ENCODE measurements around the gene PLAGL2. TPM values are rescaled to one million over a fixed set of nuclear protein-coding genes. Genes with fewer than 3 reads are reported as not detected.

The PLAGL2 gene
- total RNA-seq, 2 donors from 2014 or later, result 11.2 to 17.4 TPM

DNA sequence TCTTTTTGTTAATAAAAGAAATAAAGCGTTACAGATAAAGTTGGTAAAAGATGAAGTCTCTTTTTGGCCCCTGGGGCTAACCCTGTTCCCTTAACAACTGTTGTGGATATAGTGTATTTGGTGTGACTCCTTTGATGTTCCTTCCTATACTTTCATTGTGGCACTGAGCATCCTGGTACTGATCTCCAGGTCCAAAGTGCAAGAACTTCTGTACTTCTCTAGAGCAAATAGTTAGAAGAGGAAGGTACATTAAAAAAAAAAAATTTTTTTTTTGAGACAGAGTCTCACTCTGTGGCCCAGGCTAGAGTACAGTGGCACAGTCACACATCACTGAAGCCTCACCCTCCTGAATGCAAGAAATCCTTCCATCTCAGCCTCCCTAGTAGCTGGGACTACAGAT is 6.3 kb upstream of the PLAGL2 start:
- 93% methylated on average over 1 of the region's 1 CpG for WGBS
- H3K9me3 ChIP-seq, result no peaks in the 10 kb centered on the region
- H3K27ac ChIP-seq, result no peak overlapping the region
- H3K27me3 ChIP-seq (replicated peaks; ENCODE audit: insufficient read depth), result no peaks in the 10 kb centered on the region
- TF ChIP-seq POLR2A (IDR thresholded peaks at IDR 0.05) (no peak), POLR2AphosphoS5 (IDR thresholded peaks at IDR 0.05) (no peak)
- TF ChIP-seq, protein P1, sequence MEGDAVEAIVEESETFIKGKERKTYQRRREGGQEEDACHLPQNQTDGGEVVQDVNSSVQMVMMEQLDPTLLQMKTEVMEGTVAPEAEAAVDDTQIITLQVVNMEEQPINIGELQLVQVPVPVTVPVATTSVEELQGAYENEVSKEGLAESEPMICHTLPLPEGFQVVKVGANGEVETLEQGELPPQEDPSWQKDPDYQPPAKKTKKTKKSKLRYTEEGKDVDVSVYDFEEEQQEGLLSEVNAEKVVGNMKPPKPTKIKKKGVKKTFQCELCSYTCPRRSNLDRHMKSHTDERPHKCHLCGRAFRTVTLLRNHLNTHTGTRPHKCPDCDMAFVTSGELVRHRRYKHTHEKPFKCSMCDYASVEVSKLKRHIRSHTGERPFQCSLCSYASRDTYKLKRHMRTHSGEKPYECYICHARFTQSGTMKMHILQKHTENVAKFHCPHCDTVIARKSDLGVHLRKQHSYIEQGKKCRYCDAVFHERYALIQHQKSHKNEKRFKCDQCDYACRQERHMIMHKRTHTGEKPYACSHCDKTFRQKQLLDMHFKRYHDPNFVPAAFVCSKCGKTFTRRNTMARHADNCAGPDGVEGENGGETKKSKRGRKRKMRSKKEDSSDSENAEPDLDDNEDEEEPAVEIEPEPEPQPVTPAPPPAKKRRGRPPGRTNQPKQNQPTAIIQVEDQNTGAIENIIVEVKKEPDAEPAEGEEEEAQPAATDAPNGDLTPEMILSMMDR (IDR thresholded peaks at IDR 0.05), result no peak
- DNase-seq (ENCODE audit: low spot score), result no peak
- H3K4me3 ChIP-seq, result no peak overlapping the region
- intact Hi-C loops (cut with DNase I), result no loop called here
- H3K36me3 ChIP-seq, result no peaks in the 10 kb centered on the region
- no peaks in the 10 kb centered on the region for H3K4me1 ChIP-seq (replicated peaks)

DNA sequence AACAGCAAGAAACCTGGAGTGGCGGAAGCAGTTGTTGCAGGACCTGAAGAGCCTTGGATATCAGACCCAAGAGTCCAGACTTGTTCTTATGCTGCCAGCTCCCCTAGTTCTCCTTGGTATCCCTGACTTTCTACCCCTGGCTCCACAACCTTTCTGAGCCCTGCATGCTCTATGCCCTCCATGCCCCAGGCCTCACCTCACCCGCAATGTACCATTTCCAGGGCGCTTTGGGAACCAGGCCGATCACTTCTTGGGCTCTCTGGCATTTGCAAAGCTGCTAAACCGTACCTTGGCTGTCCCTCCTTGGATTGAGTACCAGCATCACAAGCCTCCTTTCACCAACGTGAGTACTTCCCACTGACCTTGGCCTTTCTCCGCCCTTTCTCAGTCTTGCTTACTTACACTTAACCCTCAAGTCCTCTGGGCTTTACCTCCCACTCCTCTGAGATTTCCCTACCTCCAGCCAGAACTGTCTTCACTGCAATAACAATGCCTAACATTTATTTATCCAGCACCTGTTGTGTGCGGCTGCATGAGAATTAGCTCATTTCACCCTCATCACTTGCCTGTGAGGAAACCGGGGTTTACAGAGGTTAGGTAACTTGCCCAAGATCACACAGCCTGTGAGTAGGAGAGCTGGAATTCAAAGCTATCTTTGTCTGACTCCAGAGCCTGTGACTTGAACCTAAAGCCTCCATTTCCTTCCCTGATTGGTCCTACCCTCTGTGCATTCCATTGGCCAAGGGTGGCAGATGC is 2.5 kb upstream of the PLAGL2 start:
- Histone ChIP-seq H3K4me3 (no peak overlapping the region), H3K27ac (no peak overlapping the region), H3K9me3 (no peaks in the 10 kb centered on the region), H3K36me3 (no peaks in the 10 kb centered on the region), H3K4me1 (replicated peaks) (peaks cover 14% of the 10 kb centered on the region), H3K27me3 (replicated peaks; ENCODE audit: insufficient read depth) (no peaks in the 10 kb centered on the region)
- intact Hi-C loops (cut with DNase I), result loop anchor here (10.0 kb wide), 2 partner anchors 105 to 275 kb away; partner anchors contain the start of gene TM9SF4
- no peak for TF ChIP-seq POLR2A (IDR thresholded peaks at IDR 0.05)
- TF ChIP-seq POLR2AphosphoS5 (IDR thresholded peaks at IDR 0.05), result no peak
- TF ChIP-seq, protein P1 (IDR thresholded peaks at IDR 0.05), result no peak
- no peak for DNase-seq (ENCODE audit: low spot score)
- 81% methylated on average over 9 of the region's 9 CpGs for WGBS

DNA sequence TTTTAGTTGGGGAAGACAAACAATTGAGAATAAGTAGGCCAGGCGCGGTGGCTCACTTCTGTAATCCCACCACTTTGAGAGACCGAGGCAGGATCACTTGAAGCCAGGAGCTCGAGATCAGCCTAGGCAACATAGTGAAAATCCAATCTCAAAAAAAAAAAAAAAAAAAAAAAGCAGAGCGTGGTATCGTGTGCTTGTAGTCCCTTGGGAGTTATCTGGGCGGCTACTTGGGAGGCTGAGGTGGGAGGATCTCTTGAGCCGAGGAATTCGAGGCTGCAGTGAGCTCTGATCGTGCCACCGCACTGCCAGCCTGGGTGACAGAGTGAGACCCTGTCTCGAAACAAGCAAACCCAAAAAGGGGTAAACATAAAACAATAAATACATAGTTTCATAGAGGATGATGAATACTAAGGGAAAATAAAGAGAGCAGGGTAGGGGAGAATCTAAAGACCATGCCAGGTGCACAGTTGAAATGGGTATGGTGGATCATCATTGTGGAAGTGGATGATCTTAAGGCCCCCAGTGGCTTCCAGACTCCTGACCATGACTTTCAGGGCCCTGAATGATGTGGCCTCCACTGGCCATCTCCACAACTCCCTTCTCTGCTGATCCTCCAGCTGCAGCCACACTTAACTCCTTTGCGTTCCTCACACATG is 1.1 kb upstream of the PLAGL2 start:
- no peak for DNase-seq (ENCODE audit: low spot score)
- no peak for TF ChIP-seq POLR2A (IDR thresholded peaks at IDR 0.05)
- intact Hi-C loops (cut with DNase I), result loop anchor here (10.0 kb wide), 2 partner anchors 104 to 276 kb away; partner anchors contain the start of gene TM9SF4
- 60% methylated on average over 13 of the region's 13 CpGs for WGBS
- Histone ChIP-seq H3K36me3 (no peaks in the 10 kb centered on the region), H3K27ac (peak overlapping the region; percentile 94 to 97), H3K9me3 (no peaks in the 10 kb centered on the region), H3K27me3 (replicated peaks; ENCODE audit: insufficient read depth) (no peaks in the 10 kb centered on the region), H3K4me3 (peak overlapping the region; percentile 96 to 99), H3K4me1 (replicated peaks) (peaks cover 22% of the 10 kb centered on the region)

DNA sequence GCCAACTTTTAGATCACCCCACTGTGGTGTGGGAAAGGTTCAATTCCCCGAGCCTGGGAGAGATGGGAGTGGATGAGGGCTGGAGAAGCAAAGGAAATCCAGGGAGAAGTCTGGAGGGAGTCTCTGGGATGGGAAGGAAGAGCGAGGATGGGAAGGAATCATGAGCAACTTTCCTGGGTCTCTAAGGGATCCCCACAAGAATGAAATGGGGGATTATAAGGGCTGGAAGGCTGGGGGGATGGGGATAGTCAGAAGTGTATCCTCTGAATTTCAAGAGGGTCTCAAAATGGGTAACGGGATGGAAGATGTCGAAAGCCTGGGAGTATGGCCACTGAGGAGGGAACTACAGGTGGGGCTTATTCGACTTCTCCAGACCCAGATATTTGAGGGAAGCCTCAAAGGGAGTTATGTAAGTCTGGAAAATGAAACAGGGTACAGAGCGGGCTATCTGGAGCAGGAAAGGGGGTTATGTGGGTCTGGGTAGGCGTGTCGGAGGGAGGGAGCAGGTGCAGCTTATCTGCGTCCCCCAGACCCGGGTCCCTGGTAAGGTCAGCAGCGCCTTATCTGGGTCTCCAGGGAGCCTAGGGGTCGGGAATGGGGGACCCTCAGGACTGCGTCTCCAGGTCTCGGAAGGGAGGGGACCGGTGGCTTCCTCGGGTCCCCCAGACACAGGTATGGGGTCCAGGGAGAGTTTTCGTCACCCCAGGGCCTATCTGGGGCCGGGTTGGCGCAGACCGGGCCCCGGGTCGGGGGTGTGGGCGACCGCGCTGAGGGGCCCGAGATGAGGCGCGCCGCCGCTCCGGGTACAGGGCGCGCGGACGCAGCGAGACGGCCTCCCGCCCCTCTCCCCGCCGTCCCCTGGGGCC is 550 bp downstream of the PLAGL2 start:
- DNase-seq (ENCODE audit: low spot score), result no peak
- intact Hi-C loops (cut with DNase I), result loop anchor here (10.0 kb wide), 2 partner anchors 102 to 278 kb away; partner anchors contain the start of gene TM9SF4

More for the DNA sequence above, 550 bp downstream of the PLAGL2 start:
- H3K27ac ChIP-seq, result peak overlapping the region; percentile 94 to 97
- H3K9me3 ChIP-seq, result no peaks in the 10 kb centered on the region
- H3K27me3 ChIP-seq (replicated peaks; ENCODE audit: insufficient read depth), result no peaks in the 10 kb centered on the region
- H3K36me3 ChIP-seq, result no peaks in the 10 kb centered on the region
- peaks cover 33% of the 10 kb centered on the region for H3K4me1 ChIP-seq (replicated peaks)
- peak overlapping the region; percentile 96 to 99 for H3K4me3 ChIP-seq
- 3% methylated on average over 33 of the region's 40 CpGs for WGBS
- TF ChIP-seq POLR2AphosphoS5 (IDR thresholded peaks at IDR 0.05) (no peak), POLR2A (IDR thresholded peaks at IDR 0.05) (no peak)
- TF ChIP-seq, protein P1 (IDR thresholded peaks at IDR 0.05), result no peak

Data from prostate gland (tissue), 2 donors.